Glomerular visceral epithelial cell (primary cell): ENCODE measurements around the gene SPEF2.
A peak's percentile ranks its signal among the peaks of the same experiment; 100 is the strongest.

ENCODE experiments used
- DNase-seq: peaks from one replicate; pipeline ENCODE4 v3.0.0-alpha.2; 2016; ENCODE audit errors: extremely low spot score

SPEF2 gene

GRCh38 chr5:35736280-35736679 lies 118.6 kb downstream of the SPEF2 start:
- no peak for DNase-seq

- DNase-seq = no peak
Observed at GRCh38 chr5:35741126-35741716, 123.6 kb downstream of the SPEF2 start.

- no peak for DNase-seq
Observed at GRCh38 chr5:35741971-35742370, 124.3 kb downstream of the SPEF2 start.

- no peak for DNase-seq
Observed at GRCh38 chr5:35743644-35744043, 126.0 kb downstream of the SPEF2 start.

GRCh38 chr5:35745193-35745592 lies 127.5 kb downstream of the SPEF2 start:
- DNase-seq = no peak

GRCh38 chr5:35745660-35746059 lies 128.0 kb downstream of the SPEF2 start:
- peak; percentile 5 for DNase-seq

GRCh38 chr5:35752012-35752411 lies 134.3 kb downstream of the SPEF2 start:
- no peak for DNase-seq

- no peak for DNase-seq
Observed at GRCh38 chr5:35753500-35753899, 135.8 kb downstream of the SPEF2 start.

- DNase-seq = no peak
Observed at GRCh38 chr5:35754481-35754880, 136.8 kb downstream of the SPEF2 start.

- no peak for DNase-seq
Observed at GRCh38 chr5:35755966-35756365, 138.3 kb downstream of the SPEF2 start.

- no peak for DNase-seq
Observed at GRCh38 chr5:35758151-35758724, 140.6 kb downstream of the SPEF2 start.

- no peak for DNase-seq
Observed at GRCh38 chr5:35761541-35761940, 143.9 kb downstream of the SPEF2 start.

- DNase-seq = no peak
Observed at GRCh38 chr5:35762368-35762767, 144.7 kb downstream of the SPEF2 start.

- DNase-seq = no peak
Observed at GRCh38 chr5:35765921-35766320, 148.3 kb downstream of the SPEF2 start.

- DNase-seq = no peak
Observed at GRCh38 chr5:35771300-35771699, 153.6 kb downstream of the SPEF2 start.

GRCh38 chr5:35771839-35772238 lies 154.2 kb downstream of the SPEF2 start:
- no peak for DNase-seq

- no peak for DNase-seq
Observed at GRCh38 chr5:35773967-35774366, 156.3 kb downstream of the SPEF2 start.

- peak; percentile 37 for DNase-seq
Observed at GRCh38 chr5:35776757-35777156, 159.1 kb downstream of the SPEF2 start.

- DNase-seq = peak; percentile 80
Observed at GRCh38 chr5:35777358-35778087, 159.9 kb downstream of the SPEF2 start.

GRCh38 chr5:35778259-35778769 lies 160.7 kb downstream of the SPEF2 start:
- DNase-seq = no peak

- DNase-seq = no peak
Observed at GRCh38 chr5:35780236-35780635, 162.6 kb downstream of the SPEF2 start.

- DNase-seq = no peak
Observed at GRCh38 chr5:35781181-35781790, 163.6 kb downstream of the SPEF2 start.

GRCh38 chr5:35783551-35783950 lies 165.9 kb downstream of the SPEF2 start:
- no peak for DNase-seq
